GM23248 (cell line): ENCODE data around the gene KEAP1.

ENCODE experiments used
- EZH2 ChIP-seq: fragments of 200-600 bp; sonication (generic); IDR thresholded peaks from 2 replicates; pipeline ENCODE4 v1.6.1; 2018; ENCODE audit warnings: antibody characterized with exemption, mild to moderate bottlenecking; ENCODE audit not compliant: insufficient read depth, poor library complexity, severe bottlenecking
- EZH2phosphoT487 ChIP-seq: fragments of 200-600 bp; sonication (generic); IDR thresholded peaks from 2 replicates; pipeline ENCODE4 v1.6.1; 2018; ENCODE audit warnings: antibody characterized with exemption, moderate library complexity, mild to moderate bottlenecking, low read depth; ENCODE audit not compliant: insufficient read depth

DNA sequence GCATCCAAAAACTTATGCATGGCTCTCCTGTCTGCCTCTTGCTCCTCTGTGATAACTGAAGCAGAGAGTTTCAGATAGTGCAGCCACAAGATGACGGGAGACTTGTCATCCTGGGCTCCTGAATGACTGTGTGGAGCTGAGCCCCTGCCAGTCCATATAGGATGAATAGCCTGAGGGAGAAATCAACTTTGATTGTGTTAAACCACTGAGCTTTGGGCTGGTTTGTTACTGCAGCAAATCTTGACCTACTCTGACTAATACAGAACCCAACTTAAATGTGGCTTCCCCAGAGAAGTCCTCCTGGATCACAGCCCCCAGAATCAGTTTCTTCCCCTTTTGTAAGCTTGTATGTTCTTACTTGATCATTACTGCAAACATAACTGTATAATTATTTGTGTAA is 29.3 kb upstream of the KEAP1 start:
- TF ChIP-seq EZH2 (no peak), EZH2phosphoT487 (no peak)
